Epithelial cell of esophagus (primary cell): ENCODE results near the gene STAB1.

Experiments used
- DNase-seq: peaks from one replicate; pipeline ENCODE4 v3.0.0; 2010; ENCODE audit warnings: low read depth
- H3K4me3 ChIP-seq: 2 replicates; pipeline ENCODE4 v1.5.1; 2011; ENCODE audit warnings: mild to moderate bottlenecking, low read length, control low read depth
- CTCF ChIP-seq: IDR thresholded peaks from 2 replicates; pipeline ENCODE4 v1.5.1; 2011; ENCODE audit warnings: low read depth, mild to moderate bottlenecking, low read length, control low read depth, inconsistent platforms; ENCODE audit not compliant: insufficient read depth; ENCODE audit errors: missing control alignments

STAB1 gene

GRCh38 chr3:52473026-52473425, 22.1 kb upstream of the STAB1 start:
- no peak overlapping the region for H3K4me3 ChIP-seq
- TF ChIP-seq CTCF, result no peak
- DNase-seq, result no peak

GRCh38 chr3:52477076-52477795, 17.9 kb upstream of the STAB1 start:
- TF ChIP-seq CTCF, result no peak
- DNase-seq, result no peak
- H3K4me3 ChIP-seq, result no peak overlapping the region

GRCh38 chr3:52477796-52478095, 17.4 kb upstream of the STAB1 start:
- no peak for DNase-seq
- H3K4me3 ChIP-seq, result no peak overlapping the region
- no peak for TF ChIP-seq CTCF

- no peak for DNase-seq
- no peak for TF ChIP-seq CTCF
- no peak overlapping the region for H3K4me3 ChIP-seq
These were observed 15.9 kb upstream of the STAB1 start for GRCh38 chr3:52479037-52479876.

GRCh38 chr3:52479877-52480575, 15.1 kb upstream of the STAB1 start:
- no peak overlapping the region for H3K4me3 ChIP-seq
- TF ChIP-seq CTCF, result no peak
- no peak for DNase-seq

- TF ChIP-seq CTCF, result no peak
- DNase-seq, result no peak
- H3K4me3 ChIP-seq, result no peak overlapping the region
These were observed 14.1 kb upstream of the STAB1 start for GRCh38 chr3:52480768-52481715.
